Stimulated activated CD4-positive, alpha-beta T cell treated with anti-CD3 and anti-CD28 coated beads, TNF-alpha, amount 100 ng/mL, for 4 hours (primary cell): Measurements from ENCODE around the gene MAFF.
"Not testable (repeated sequence)": the region's sequence is repeated elsewhere in the genome, so short reads cannot be mapped to it uniquely, and the experiment has no call there.

Experiments
- DNase-seq, 3 experiments: peaks; one replicate each; pipeline ENCODE4 v3.0.0-alpha.2; 2020; ENCODE audit warnings: low read depth in 3 of 3

Gene MAFF

GRCh38 chr22:38177571-38177925 is 24.2 kb upstream of the MAFF start:
- DNase-seq: not testable (repeated sequence)

GRCh38 chr22:38177926-38178604 is 23.7 kb upstream of the MAFF start:
- DNase-seq: no peak

GRCh38 chr22:38178605-38178937 is 23.2 kb upstream of the MAFF start:
- DNase-seq: not testable (repeated sequence)

GRCh38 chr22:38180841-38181452 is 20.8 kb upstream of the MAFF start:
- DNase-seq: peak in 1 of 3 experiments; percentile 12

DNA sequence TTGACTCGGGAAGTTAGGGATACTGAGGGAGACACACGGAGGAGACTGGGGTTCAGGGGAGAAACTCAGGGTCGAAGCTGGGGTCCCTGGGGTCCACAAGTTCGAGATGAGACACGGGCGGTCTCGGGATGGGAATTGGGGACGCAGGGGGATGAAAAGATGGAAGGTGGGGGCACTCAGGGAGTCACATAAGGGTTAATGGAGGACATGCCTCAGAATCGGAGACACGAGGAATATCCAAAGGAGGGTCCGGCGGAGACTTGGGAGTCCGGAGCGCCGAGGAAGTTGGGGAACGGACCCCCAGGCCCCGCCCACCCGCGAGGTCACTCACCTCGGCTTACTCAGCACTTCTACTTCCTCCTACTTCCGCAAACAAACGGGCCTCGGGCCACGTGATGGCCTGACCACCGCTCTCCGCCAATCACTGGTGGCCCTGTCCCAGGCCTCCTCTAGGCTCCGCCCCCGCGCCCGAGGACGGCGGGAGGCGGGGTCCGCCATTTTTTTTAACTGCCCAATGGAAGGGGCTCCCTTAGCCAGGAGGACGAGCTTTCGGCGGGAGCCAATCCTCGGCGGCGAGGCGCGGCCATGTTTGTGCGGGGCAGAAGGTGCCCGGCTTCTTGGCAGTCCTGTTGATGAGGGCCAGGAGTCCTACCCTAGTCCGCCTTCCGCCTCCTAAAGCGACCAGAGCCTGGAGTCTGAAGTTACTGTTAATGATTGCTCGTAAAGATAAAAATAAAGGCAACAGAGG is 20.2 kb upstream of the MAFF start, which contains the start of gene PLA2G6:
Gene PLA2G6 (minus strand): TSS at position 378 of the 748 bp plus-strand sequence. CDS start 12,404 bp downstream, outside the sequence.
- DNase-seq: peak; percentile 90 to 94 (median 93)

DNA sequence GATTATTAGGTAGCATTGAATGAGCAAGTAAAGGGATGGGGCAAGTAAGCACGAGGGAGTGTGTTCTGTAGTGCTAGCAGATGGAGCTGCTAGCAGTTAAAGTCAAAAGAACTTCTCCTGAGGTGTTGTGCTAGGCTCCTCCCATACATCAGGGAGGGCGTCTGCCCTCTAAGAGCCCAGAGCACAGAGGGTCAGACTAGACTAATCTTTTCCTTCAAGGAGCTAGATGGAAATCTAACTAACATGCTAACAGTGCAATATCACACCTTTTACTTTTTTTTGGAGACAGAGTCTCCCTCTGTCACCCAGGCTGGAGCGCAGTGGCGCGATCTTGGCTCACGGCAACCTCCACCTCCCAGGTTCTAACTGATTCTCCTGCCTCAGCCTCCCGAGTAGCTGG is 17.0 kb upstream of the MAFF start:
- no peak for DNase-seq

GRCh38 chr22:38186429-38186828 is 15.4 kb upstream of the MAFF start:
- no peak for DNase-seq

DNA sequence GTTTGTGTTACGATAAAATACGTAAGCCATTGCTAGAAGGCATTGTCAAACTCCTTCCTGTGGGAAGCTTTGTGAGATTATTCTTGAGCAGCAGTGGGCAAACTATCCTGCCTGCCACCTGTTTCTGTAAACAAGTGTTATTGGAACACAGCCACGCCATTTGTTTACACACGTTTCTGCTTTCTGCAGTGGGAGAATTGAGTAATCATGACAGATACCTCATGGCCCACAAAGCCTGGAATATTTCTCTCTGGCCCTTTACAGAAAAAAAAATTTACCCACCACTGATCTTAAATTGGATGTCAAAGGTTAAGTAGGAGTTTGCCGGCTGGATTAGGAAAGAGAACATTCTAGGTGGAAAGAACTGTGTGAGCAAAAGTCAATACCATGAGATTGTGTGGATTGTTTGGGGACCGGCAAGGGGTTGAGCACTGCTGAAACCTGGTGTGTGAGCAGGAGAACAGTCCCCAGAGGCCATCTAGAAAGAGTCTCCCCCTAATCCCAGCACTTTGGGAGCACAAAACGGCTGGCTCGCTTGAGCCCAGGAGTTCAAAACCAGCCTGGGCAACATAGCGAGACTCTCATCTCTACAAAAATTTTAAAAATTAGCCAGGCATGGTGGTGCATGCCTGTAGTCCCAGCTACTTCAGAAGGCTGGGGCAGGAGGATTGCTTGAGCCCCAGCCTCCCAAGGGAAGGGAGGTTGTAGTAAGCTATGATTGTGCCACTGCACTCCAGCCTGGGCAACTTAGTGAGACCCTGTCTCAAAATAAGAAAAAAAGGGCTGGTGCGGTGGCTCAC is 14.2 kb upstream of the MAFF start:
- DNase-seq: no peak

- DNase-seq: no peak
Observed at GRCh38 chr22:38189104-38189503, 12.7 kb upstream of the MAFF start.

- no peak for DNase-seq
Observed at GRCh38 chr22:38190581-38190980, 11.2 kb upstream of the MAFF start.

DNA sequence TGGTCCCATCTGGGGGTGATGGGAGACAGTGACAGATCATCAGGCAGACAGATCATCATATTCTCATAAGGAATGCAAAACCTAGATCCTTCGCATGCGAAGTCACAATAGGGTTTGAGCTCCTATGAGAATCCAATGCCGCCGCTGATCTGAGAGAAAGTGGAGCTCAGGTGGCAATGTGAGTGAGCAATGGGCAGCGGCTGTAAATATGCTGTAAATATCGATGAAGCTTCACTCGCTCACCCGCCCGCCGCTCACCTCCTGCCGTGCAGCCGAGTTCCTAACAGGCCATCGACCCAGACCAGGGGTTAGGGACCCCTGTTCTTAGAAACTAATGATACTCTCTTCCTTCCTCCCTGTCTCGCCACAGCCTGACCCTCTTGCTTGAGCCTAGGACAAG is 10.7 kb upstream of the MAFF start:
- DNase-seq: no peak

GRCh38 chr22:38191731-38192474 is 9.9 kb upstream of the MAFF start:
- no peak for DNase-seq

- no peak for DNase-seq
Observed at GRCh38 chr22:38192475-38192863, 9.3 kb upstream of the MAFF start.

DNA sequence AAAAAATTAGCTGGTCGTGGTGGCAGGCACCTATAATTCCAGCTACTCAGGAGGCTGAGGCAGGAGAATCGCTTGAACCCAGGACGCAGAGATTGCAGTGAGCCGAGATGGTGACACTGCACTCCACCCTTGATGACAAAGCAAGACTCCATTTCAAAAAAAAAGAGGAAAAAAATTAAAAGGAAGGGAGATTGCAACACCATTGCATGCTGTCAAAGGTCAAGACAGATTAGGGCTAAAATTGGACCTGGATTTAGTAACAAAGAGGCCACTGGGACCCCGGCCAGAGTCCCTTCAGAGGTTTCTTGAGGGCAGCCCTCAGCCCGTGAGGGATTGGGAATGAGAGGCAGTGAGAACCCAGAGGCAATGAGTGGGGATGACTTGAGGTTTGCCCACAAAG is 8.2 kb upstream of the MAFF start:
- no peak for DNase-seq

GRCh38 chr22:38196791-38197419 is 4.9 kb upstream of the MAFF start:
- no peak for DNase-seq

- DNase-seq: no peak
Observed at GRCh38 chr22:38199826-38200559, 1.8 kb upstream of the MAFF start.

DNA sequence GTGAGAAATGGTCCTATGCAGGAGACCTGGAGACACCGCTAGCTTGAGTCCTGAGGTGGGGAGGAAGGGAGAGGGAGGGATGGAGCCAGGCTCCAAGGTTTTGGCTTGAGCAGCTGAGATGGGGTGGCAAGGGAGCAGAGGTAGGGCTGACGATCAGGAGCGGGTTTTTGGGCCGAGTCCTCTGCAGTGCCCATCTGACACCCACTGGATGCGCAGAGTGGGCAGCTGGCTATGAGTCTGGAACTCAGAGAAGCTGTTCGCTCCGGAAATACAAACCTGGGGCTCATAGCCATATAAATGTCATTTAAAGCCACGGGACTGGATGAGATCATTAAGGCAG is 453 bp upstream of the MAFF start:
- DNase-seq: no peak

- DNase-seq: no peak
Observed at GRCh38 chr22:38202437-38203089, 769 bp downstream of the MAFF start.

DNA sequence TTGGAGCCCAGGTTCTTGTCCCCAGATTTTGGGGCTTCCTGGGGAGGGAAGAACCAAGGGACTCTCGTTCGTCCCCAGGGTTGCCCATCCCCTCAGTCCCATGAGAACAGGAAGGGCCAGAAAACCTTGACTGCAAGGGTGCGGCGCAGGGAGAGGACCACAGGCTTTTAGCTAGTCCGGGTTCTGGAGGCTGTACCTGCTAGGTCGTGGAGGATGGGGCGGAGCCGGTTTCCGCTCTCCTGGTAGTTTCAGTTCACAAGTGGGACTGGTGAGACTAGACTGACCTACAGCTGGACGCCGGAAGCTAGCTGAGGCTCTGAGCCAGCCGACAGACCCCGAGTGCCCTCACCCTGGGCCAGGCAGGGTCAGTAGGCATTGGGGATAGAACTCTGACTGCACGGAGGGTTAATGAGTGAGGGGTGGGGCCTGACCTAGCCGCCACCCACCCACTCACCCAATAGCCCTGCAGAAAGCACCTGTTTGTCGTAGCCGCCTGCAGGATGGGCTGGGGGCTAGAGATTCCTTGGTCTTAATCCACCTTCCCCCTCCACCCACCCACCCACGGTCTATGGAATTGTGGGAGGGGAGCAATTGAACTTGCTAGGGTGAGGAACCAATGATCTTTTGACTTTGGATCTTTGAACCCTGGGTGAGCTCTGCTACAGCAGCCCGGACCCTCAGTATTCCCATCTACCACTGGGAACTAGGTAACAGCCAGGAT is 1.5 kb downstream of the MAFF start:
- DNase-seq: no peak
